ENCODE measurements around the gene HELZ. TPM values are rescaled to one million over a fixed set of nuclear protein-coding genes. Genes with fewer than 3 reads are reported as not detected.
"Not testable (repeated sequence)": the region's sequence is repeated elsewhere in the genome, so short reads cannot be mapped to it uniquely, and the experiment has no call there.

The HELZ gene
- total RNA-seq, 1 experiment from 2014 or later = 18.4 TPM

GRCh38 chr17:67145183-67145805, 99.7 kb downstream of the HELZ start:
- DNase-seq (ENCODE audit: low read depth) = no peak

DNA sequence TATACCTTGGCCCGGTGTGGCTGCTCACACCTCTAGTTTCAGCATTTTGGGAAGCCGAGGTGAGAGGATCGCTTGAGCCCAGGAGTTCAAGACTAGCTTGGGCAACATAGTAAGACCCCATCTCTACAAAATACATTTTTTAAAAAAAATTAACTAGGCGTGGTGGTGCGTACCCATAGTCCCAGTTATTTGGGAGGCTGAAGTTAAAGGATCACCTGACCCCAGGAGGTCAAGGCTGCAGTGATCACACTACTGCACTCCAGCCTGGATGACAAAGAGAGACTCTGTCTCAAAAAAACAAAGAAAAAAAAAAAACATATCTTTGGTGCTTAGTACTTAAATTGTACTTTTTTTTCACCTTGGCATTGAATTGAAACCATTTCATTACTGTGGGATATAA, 101.7 kb downstream of the HELZ start:
- DNase-seq (ENCODE audit: low read depth) = no peak

DNA sequence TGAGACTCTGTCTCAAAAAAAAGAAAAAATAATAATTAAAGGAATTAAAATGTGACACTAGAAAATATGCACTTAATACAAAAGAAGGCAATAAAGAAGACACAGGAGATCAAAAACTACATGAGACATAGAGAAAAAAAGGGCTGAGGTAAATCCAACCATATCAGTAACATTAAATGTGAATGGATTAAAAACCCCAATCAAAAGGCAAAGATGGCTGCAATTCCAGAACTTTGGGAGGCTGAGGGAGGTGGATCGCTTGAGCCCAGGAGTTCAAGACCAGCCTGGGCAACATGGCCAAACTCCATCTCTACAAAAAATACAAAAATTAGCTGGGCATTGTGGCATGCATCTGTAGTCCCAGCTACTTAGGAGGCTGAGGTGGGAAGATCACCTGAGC, 103.0 kb downstream of the HELZ start:
- not testable (repeated sequence) for DNase-seq (ENCODE audit: low read depth)

GRCh38 chr17:67139784-67140665, 105.0 kb downstream of the HELZ start:
- DNase-seq (ENCODE audit: low read depth) = peak; percentile 37

DNA sequence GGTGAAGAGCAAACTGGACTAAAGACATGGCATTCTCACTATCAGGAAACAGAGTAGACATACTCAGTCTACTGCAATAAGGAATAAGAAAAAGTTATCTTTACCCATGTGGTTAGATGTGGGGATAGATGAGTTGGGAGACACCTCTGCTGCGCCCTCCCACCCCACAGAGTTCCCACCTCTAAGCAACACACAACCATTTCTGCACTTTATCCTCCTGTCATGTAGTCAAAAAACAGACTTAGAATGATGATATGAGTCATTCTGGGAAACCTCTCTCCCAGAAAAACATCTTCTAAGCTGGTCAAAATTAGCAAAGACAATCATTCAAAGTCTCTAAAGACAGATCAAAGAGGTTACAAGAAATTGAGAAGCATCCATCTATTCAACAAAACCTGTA, 105.7 kb downstream of the HELZ start:
- DNase-seq (ENCODE audit: low read depth) = no peak

DNA sequence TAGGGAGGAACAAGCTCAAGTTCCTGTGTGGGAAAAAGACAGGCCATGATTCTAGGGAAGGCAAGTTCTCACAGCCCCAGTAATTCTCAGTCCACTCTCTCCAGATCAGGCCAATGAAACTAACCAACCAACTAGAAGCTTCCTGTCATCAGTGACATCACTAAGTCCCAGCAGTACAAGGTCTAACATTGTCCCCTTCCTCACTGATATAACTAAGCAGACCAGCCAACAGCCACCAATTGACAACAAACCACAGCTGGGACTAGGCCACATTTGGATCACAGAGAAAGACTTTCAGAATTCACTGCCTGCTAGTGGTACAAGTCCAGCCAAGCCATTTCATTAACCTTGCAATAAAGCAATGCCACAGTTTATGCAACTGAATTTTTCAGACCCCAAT, 106.6 kb downstream of the HELZ start:
- DNase-seq (ENCODE audit: low read depth) = no peak

DNA sequence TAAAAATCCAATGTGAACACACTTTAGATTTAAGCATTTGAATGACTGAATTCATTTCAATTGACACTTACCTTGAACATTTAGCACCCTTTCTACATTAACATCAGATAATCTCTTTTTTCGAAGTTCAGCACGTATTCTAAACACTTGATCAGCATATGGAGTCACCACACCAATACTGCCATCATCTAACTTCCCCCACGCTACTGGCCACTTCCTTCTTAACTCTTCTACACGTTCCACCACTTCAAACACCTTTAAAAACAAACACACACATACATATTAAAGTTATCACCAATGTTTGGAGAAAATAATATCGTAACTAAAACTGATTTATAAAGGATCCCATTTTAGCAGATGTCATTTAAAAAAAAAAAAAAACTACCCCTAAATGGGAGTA, 107.1 kb downstream of the HELZ start:
- no peak for DNase-seq (ENCODE audit: low read depth)

DNA sequence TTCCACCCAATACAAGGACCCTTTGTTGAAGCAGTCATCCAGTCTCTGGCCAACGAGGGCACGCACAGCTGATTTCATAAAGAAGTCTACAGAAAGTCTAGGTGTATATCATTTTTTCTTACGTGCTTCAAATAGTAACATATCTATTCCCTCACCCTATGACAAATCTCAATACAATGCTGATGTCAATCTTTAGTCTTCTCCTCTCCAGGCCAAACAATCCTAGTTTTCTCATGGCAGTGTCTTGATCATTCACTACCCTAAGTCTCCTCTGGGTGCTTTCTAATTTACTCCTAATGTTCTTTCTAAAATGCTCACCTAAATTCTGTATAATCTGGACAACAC, 108.0 kb downstream of the HELZ start:
- no peak for DNase-seq (ENCODE audit: low read depth)

GRCh38 chr17:67136191-67137025, 108.6 kb downstream of the HELZ start:
- no peak for DNase-seq (ENCODE audit: low read depth)

DNA sequence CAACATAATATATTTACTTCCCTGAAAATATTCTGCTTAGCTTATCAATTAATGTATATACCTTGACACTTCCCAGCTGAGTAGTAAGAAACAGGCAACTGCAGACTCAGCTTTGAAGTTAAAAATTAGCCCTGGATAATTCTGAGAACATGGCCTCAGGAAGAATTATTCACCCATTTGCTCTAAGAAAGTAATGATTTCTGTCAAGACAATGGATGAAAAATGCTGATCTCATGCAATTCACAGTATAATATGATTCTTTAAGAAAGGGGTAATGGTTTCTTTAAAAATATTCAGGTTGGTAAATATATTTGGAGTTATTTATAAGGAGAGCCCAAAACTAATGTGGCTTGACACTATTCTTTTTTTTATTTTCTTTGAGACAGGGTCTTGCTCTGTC, 111.8 kb downstream of the HELZ start:
- DNase-seq (ENCODE audit: low read depth) = no peak

DNA sequence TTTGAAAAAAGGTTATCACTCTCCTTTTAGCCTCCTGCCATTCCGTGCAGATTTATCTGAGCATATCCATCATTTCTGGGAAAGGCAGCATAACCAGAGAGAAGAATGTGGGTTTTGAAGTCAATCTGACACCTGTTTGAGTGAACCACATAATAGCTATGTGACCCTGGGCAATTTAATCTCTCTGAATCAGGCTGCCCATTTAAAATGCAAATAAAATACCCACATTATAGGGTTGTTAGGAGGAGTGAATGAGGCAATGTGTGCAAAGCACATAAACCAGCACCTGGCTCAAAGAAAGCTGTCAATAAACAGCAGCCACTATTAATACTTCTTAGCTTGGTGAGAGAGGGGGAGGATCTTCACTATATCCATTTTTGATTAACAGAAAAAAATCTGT, 112.6 kb downstream of the HELZ start:
- DNase-seq (ENCODE audit: low read depth) = peak; percentile 75

DNA sequence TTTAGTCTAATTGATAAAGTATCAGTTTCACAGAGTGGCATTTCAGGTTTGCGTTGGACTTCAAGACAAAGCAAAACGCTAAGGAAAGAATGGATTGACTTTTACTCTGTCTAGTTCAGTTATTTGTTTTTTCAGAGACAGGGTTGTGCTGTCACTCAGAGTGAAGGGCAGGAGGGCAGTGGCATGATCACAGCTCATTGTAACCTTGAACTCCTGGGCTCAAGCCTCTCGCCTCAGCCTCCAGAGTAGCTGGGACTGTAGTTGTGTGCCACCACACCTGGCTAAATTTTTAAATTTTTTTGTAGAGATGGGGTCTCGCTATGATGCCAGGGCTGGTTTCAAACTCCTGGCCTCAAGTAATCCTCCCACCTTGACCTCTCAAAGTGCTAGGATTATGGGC, 114.2 kb downstream of the HELZ start:
- DNase-seq (ENCODE audit: low read depth) = no peak

DNA sequence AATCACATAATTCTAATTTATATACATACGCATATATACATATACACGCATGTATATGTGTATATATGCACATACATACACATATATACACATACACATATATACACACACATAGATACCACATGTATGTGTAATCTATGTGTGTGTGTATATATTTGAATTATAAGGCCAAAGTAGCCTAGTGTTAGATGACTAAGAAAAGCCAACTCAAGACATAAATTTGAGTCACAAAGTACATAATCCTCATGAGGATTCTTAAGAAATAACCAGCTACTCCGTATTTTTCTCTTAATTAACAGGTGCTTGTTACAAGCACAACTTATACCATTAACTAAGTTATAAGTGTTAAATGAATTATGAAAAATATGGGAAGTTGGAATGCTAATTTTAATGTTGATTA, 115.7 kb downstream of the HELZ start:
- no peak for DNase-seq (ENCODE audit: low read depth)

DNA sequence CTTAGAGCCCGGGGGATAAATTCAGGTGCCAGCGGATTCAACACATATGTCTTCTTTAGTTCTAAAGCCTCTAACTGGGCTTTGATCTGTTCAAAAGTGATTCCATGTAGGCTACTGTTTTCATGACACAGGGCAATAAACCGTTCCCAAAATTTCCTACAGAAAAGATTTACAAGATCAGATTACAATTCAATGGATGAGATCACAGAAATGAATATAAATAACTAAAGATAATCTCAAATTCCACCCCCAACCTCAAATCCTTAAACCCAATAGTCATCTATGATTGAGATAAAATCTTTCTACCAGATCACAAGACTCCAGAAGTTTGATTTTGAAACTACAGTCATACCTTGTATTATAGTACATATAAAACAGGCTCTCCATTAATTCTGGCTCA, 116.3 kb downstream of the HELZ start:
- DNase-seq (ENCODE audit: low read depth) = no peak

DNA sequence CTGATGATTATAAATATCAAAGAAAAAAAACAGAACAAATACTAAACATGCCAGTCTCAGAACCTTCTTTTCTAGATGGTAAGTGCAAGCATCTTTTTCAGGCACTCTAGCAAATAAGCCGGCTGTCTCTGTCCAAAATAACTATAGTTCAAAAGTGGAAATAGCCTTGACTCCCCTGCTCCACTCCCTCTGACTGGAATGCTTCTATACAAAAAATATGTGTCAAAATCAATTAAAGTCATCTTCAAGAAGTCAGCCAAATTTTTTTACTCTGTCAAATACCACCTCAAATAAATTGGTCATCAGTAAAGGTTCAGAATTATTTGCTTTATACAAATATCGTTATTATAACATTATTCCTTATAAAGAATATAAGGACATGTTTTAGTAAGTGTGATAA, 117.1 kb downstream of the HELZ start:
- no peak for DNase-seq (ENCODE audit: low read depth)

GRCh38 chr17:67126983-67127382, 118.0 kb downstream of the HELZ start:
- DNase-seq (ENCODE audit: low read depth) = no peak

DNA sequence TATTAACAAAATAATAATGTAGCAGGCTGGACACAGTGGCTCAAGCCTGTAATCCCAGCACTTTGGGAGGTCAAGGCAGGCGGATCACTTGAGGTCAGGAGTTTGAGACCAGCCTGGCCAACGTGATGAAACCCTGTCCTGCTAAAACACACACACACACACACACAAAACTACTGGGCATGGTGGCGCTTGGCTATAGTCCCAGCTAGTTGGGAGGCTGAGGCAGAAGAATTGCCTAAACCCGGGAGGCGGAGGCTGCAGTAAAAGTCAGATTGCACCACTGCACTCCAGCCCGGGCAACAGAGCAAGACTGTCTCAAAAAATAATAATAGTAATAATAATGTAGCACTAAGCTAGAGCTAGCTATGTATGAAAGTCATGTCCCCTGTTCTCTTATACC, 118.5 kb downstream of the HELZ start:
- not testable (repeated sequence) for DNase-seq (ENCODE audit: low read depth)

- no peak for DNase-seq (ENCODE audit: low read depth)
Measured at GRCh38 chr17:67125924-67126323, 119.1 kb downstream of the HELZ start.

DNA sequence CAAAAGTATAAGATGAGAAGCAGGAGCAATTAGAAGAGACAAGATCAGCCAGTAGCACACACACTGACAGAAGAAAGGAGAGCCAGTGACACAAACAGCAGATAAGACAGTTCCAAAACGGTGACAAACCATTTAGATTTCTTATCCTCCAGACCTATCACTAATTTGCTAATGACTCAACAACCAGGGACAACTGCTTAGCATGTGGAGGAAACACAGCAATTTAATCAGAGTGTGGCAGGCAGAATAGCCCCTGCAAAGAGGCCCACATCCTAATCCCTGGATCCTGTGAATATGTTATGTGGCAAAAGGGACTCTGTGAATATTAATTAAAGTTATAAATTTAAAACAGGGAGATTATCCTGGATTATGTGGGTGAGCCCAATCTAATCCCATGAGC, 119.6 kb downstream of the HELZ start:
- DNase-seq (ENCODE audit: low read depth) = no peak

DNA sequence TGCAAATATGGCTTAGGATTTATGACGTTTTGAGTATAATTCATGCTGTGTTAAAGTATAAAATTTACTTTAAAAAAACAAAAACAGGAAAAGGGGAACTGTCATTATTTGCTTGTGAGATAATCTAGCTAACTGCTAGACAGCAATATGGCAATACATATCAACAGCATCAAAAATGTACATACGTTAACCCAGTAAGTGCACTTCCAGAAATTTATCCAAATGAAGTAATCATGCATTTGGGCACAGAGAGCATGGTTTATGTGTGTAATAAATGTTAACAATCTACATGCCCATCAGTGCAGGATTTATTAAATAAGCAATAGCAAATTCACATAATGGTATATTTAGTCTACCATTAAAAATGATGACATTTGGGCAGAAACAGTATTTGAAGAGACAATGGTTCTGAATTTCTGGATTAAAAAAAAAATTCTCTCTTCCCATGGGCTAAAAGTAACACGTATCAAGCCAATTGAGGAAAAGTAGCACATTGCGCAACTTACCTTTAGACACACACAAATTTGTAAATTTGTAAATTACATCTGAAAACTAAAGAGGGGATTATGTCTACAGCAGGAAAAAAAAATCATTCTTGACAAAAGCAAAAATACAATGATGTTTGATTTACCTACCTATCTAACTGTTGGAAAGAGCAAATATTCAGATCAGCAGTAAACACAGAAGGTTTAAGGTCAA, 120.4 kb downstream of the HELZ start:
- no peak for DNase-seq (ENCODE audit: low read depth)

DNA sequence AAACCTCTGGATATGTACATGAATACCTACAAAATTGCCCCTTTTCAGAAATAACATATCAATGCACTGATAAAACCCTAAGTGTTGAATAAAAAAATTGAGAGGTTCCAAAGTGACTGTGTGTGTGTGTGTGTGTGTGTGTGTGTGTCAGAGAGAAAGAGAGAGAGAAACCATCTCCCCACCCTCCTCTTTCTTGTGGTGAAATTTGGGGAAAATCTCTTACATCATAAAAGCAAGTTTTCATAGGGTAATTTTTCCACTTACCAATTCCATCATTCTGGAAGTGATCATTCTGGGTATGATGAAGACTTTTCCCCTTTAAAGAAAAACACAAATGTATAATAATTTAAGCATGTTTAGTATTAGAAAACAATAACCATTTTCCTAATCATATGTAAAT, 121.3 kb downstream of the HELZ start:
- no peak for DNase-seq (ENCODE audit: low read depth)
